ENCODE measurements around the gene ZNF281. TPM values are rescaled to one million over a fixed set of nuclear protein-coding genes. Genes with fewer than 3 reads are reported as not detected.
A peak's percentile ranks its signal among the peaks of the same experiment; 100 is the strongest.

The ZNF281 gene
- polyA plus RNA-seq, 2 of the 4 experiments (the other 2 are of a cell fraction): 33.7 to 39.1 TPM

- Histone ChIP-seq H3K27ac (peak overlapping the region in 1 of 2 experiments; percentile 27; a peak in 1 of 6 replicates), H3K4me1 (peaks cover under 1% of the 10 kb centered on the region; the same call in 1 of the 3 replicates), H3K4me3 (no peak overlapping the region), H3K4me2 (no peak overlapping the region), H3K9me3 (peaks cover 4% of the 10 kb centered on the region; the same call in 1 of the 3 replicates)
- FAIRE-seq (no peak), ATAC-seq (no peak), DNase-seq (ENCODE audit: low read depth in 1 of 2, low spot score in 1 of 2) (no peak)
- TF ChIP-seq SREBF2 (IDR thresholded peaks at IDR 0.05) (no peak), POLR2AphosphoS2 (conservative IDR thresholded peaks at IDR 0.05; ENCODE audit: low read length) (no peak), HDAC2 (IDR thresholded peaks at IDR 0.05) (no peak)
- 96% methylated on average over 3 of the region's 3 CpGs for WGBS (ENCODE audit: missing lambda C conversion rate)
- CTCF ChIA-PET: interaction anchor here (1.2 to 1.5 kb wide), 2 partner anchors 10 kb away, joined by 3 read pairs; no protein-coding TSS in a partner anchor
- POLR2A ChIA-PET: no interaction called here
Observed at GRCh38 chr1:200422211-200422610, 12.4 kb upstream of the ZNF281 start.

DNA sequence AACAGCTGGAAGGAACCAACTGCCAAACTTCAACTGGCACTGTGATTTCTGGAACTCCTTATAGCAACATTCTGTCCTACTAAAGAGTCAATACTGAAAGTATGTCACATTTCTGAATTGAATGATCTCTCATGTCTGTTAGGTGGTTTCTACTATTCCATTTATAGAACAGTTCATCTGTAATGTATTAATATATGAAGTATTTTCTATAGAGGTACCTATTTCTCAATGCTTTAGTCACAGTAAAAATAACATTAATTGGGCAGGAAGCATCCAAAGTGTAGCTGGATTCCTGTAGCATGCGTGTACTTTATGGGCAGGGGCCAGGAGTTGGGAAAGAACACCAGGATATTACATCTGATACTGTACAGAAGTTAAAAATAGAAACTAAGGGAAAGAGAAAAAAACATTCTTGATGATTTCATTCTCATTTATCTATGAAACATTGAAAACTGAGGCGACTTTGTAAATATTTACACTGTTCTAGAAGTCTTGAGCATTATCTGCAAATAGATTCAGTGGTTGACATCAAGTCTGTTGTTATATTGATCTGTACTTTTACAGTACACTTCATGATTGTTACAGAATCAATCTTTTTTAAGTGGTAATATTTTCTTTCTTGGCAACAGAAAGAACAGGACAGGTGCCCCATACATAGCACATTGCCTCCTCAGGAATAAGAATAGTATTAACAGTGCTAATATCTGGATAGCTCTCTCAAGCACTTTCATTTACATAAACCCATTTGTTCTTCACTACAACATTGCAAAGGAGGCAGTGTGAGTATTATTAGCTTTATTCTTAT is 6.2 kb upstream of the ZNF281 start:
- peak; percentile 76 to 89 for DNase-seq (ENCODE audit: low read depth in 1 of 2, low spot score in 1 of 2)
- Histone ChIP-seq H3K27ac (peak overlapping the region; percentile 72 to 76), H3K9me3 (peaks cover 4% of the 10 kb centered on the region; the same call in 1 of the 3 replicates), H3K4me1 (peaks cover 57% of the 10 kb centered on the region), H3K4me2 (peak overlapping the region; percentile 77), H3K4me3 (no peak overlapping the region)
- peak; percentile 73 for FAIRE-seq
- peak; percentile 6 to 61; a peak in 2 of 5 replicates for TF ChIP-seq RAD21 (conservative IDR thresholded peaks at IDR 0.05 in 1 of 2, IDR thresholded peaks at IDR 0.05 in 1 of 2)
- TF ChIP-seq RFX5 (IDR thresholded peaks at IDR 0.05): no peak
- peak; percentile 95; the same call in 2 of the 3 replicates for TF ChIP-seq BCL3 (IDR thresholded peaks at IDR 0.05)
- TF ChIP-seq HEYL (CRISPR knock-in tag; IDR thresholded peaks at IDR 0.05): no peak
- TF ChIP-seq HDAC2 (IDR thresholded peaks at IDR 0.05): no peak
- 0 out of 2 replicates have a peak, but pooled peaks have one; percentile 70 for TF ChIP-seq ZSCAN20 (CRISPR knock-in tag; IDR thresholded peaks at IDR 0.05)
- no peak for TF ChIP-seq HOXB13 (CRISPR knock-in tag; IDR thresholded peaks at IDR 0.05; ENCODE audit: low read depth)
- no peak for TF ChIP-seq EHF (CRISPR knock-in tag; IDR thresholded peaks at IDR 0.05)
- TF ChIP-seq CEBPB (IDR thresholded peaks at IDR 0.05): peak; percentile 98 to 99
- no peak for TF ChIP-seq RARB (CRISPR knock-in tag; IDR thresholded peaks at IDR 0.05)
- TF ChIP-seq, protein P1, sequence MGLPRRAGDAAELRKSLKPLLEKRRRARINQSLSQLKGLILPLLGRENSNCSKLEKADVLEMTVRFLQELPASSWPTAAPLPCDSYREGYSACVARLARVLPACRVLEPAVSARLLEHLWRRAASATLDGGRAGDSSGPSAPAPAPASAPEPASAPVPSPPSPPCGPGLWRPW (IDR thresholded peaks at IDR 0.05): peak; percentile 95
- TF ChIP-seq JUNB (IDR thresholded peaks at IDR 0.05): peak; percentile 98
- TF ChIP-seq KDM1A (IDR thresholded peaks at IDR 0.05; ENCODE audit: low read depth): 0 out of 2 replicates have a peak, but pooled peaks have one; percentile 29
- peak; percentile 87 for TF ChIP-seq GATA3 (IDR thresholded peaks at IDR 0.05; ENCODE audit: borderline replicate concordance)
- TF ChIP-seq RCOR1 (IDR thresholded peaks at IDR 0.05; ENCODE audit: low read depth, low read length): no peak
- TF ChIP-seq EP300 (IDR thresholded peaks at IDR 0.05): peak; percentile 86 to 88; a peak in 4 of 5 replicates
- TF ChIP-seq FOSL2 (IDR thresholded peaks at IDR 0.05): peak; percentile 93
- TF ChIP-seq FOSL2 (CRISPR knock-in tag; IDR thresholded peaks at IDR 0.05): peak; percentile 96
- TF ChIP-seq PBX3 (IDR thresholded peaks at IDR 0.05): no peak
- TF ChIP-seq JUN (IDR thresholded peaks at IDR 0.05): peak; percentile 91 to 95
- TF ChIP-seq SMC3 (IDR thresholded peaks at IDR 0.05): peak; percentile 50
- TF ChIP-seq KDM5A (IDR thresholded peaks at IDR 0.05): no peak
- TF ChIP-seq POLR2AphosphoS2 (conservative IDR thresholded peaks at IDR 0.05; ENCODE audit: low read length): no peak
- no peak for TF ChIP-seq TP53 (CRISPR knock-in tag; IDR thresholded peaks at IDR 0.05)
- peak; percentile 91 to 99 for ATAC-seq
- POLR2A ChIA-PET: interaction anchor here (0.6 to 2.2 kb wide), 2 partner anchors 37 to 140 kb away, joined by 4 to 8 read pairs; no protein-coding TSS in a partner anchor
- CTCF ChIA-PET: interaction anchor here (0.6 to 2.4 kb wide), 9 partner anchors 11 to 728 kb away, joined by 3 to 7 read pairs (median 3); no protein-coding TSS in a partner anchor
- 2% methylated on average over 2 of the region's 2 CpGs for WGBS (ENCODE audit: missing lambda C conversion rate)

Measured in A549 (cell line).